ENCODE results near the gene OR2S2.

The OR2S2 gene

GRCh38 chr9:35909687-35910612, 48.0 kb downstream of the OR2S2 start:
- CTCF ChIA-PET, result interaction anchor here (1.0 to 9.6 kb wide), 7 partner anchors 10 to 177 kb away, joined by 3 to 104 read pairs (median 6); partner anchors contain the start of genes CREB3 and SPAG8
- Histone ChIP-seq H3K9me3 (ENCODE audit: control extremely low read depth in 1 of 5, control insufficient read depth in 4 of 5, insufficient read depth in 2 of 5, low read depth in 1 of 5, low read length in 4 of 5) (no peaks in the 10 kb centered on the region), H3K27ac (ENCODE audit: insufficient read depth in 1 of 2, low read depth in 1 of 2, low read length in 2 of 2, poor library complexity in 1 of 2, severe bottlenecking in 2 of 2) (no peak overlapping the region), H3K27me3 (replicated peaks in 2 of 5; ENCODE audit: control insufficient read depth in 4 of 5, insufficient read depth in 5 of 5, low read length in 4 of 5) (peaks cover 0 to 2% (median 0%) of the 10 kb centered on the region in 5 experiments), H3K36me3 (ENCODE audit: control insufficient read depth in 4 of 4, insufficient read depth in 4 of 4, low read length in 3 of 4) (no peaks in the 10 kb centered on the region), H3K4me1 (ENCODE audit: control extremely low read depth in 1 of 4, control insufficient read depth in 4 of 4, insufficient read depth in 4 of 4, low read length in 3 of 4) (peaks cover 2 to 71% (median 51%) of the 10 kb centered on the region in 4 experiments), H3K4me3 (ENCODE audit: control insufficient read depth in 1 of 7, extremely low read depth in 1 of 7, insufficient read depth in 4 of 7, low read depth in 2 of 7, low read length in 6 of 7) (no peak overlapping the region)
- POLR2A ChIA-PET, result interaction anchor here (0.6 kb wide), 1 partner anchor 145 kb away, joined by 5 read pairs; no protein-coding TSS in a partner anchor
- DNase-seq, result no peak
- WGBS (ENCODE audit: insufficient coverage), result 95% methylated on average over 34 of the region's 34 CpGs

DNA sequence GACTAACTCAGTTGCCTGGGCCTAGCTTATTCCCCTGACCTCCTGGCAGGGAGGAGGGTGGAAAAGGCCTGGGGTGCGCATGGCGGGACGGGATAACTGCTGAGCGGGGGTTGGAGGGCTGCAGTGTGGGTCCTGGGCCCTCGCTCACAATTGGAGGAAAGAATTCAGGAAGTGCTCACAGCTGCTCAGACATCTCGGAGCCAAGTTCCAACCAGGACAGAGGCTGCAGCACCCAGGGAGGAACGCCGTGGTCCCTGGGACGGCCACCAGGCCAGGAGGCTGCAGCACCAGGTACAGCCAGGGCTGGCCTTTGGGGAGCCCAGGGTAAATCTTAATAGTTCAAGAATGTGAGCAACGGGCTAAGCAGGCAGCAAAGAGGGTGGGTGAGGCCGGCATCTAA, 48.7 kb downstream of the OR2S2 start, which contains the start of gene SPAAR:
TSS of gene SPAAR (plus strand) at position 217 of the 400 bp plus-strand sequence. CDS start 974 bp downstream, outside the sequence.
- H3K27me3 ChIP-seq (replicated peaks in 2 of 5; ENCODE audit: control insufficient read depth in 4 of 5, insufficient read depth in 5 of 5, low read length in 4 of 5), result peaks cover 0 to 3% (median 0%) of the 10 kb centered on the region in 5 experiments
- CTCF ChIA-PET, result interaction anchor here (0.7 to 9.6 kb wide), 2 partner anchors 34 to 46 kb away, joined by 3 to 104 read pairs; no protein-coding TSS in a partner anchor
- H3K36me3 ChIP-seq (ENCODE audit: control insufficient read depth in 4 of 4, insufficient read depth in 4 of 4, low read length in 3 of 4), result no peaks in the 10 kb centered on the region
- no peak within 1 kb of the TSS for H3K27ac ChIP-seq (ENCODE audit: insufficient read depth in 1 of 2, low read depth in 1 of 2, low read length in 2 of 2, poor library complexity in 1 of 2, severe bottlenecking in 2 of 2)
- H3K4me3 ChIP-seq (ENCODE audit: control insufficient read depth in 1 of 7, extremely low read depth in 1 of 7, insufficient read depth in 4 of 7, low read depth in 2 of 7, low read length in 6 of 7), result no peak within 1 kb of the TSS
- peaks cover 2 to 69% (median 51%) of the 10 kb centered on the region in 4 experiments for H3K4me1 ChIP-seq (ENCODE audit: control extremely low read depth in 1 of 4, control insufficient read depth in 4 of 4, insufficient read depth in 4 of 4, low read length in 3 of 4)
- H3K9me3 ChIP-seq (ENCODE audit: control extremely low read depth in 1 of 5, control insufficient read depth in 4 of 5, insufficient read depth in 2 of 5, low read depth in 1 of 5, low read length in 4 of 5), result no peaks in the 10 kb centered on the region
- POLR2A ChIA-PET, result no interaction called here
- WGBS (ENCODE audit: insufficient coverage), result 90% methylated on average over 11 of the region's 11 CpGs
- no peak for DNase-seq

DNA sequence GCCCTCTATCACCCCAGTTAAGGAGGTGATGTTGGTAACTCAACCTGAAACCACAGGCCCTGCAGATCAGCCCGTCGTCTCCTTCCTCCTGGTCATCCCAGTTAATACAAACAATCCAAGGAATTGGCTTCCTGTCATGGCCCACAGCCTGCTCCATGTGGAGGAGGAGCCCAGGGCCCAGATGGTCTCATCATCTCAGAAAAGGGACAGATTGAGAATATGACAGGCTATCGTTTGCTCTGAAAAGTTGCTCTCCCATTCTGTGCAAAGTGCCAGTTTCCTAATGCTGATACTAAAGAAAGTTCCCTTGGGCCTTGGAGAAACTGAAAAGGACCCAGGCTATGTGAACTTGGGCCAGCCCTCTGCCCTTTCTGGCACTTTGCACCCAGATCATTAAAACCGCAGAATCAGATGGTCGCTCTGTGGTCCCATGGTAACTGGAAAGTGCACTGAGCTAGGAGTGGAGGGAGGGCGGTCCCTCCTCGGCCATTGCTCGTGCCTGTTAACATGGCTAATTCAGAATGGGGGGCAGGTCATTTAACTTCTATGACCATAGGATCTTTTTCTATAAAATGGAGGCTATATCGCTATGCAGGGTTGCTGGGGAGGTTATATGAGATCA, 49.3 kb downstream of the OR2S2 start:
- H3K4me1 ChIP-seq (ENCODE audit: control extremely low read depth in 1 of 4, control insufficient read depth in 4 of 4, insufficient read depth in 4 of 4, low read length in 3 of 4), result peaks cover 2 to 66% (median 51%) of the 10 kb centered on the region in 4 experiments
- WGBS (ENCODE audit: insufficient coverage), result 96% methylated on average over 5 of the region's 9 CpGs
- DNase-seq, result no peak
- ChIA-PET POLR2A (no interaction called here), CTCF (interaction anchor here (0.7 to 9.6 kb wide), 2 partner anchors 35 to 46 kb away, joined by 3 to 104 read pairs; no protein-coding TSS in a partner anchor)
- H3K36me3 ChIP-seq (ENCODE audit: control insufficient read depth in 4 of 4, insufficient read depth in 4 of 4, low read length in 3 of 4), result no peaks in the 10 kb centered on the region
- H3K9me3 ChIP-seq (ENCODE audit: control extremely low read depth in 1 of 5, control insufficient read depth in 4 of 5, insufficient read depth in 2 of 5, low read depth in 1 of 5, low read length in 4 of 5), result no peaks in the 10 kb centered on the region
- H3K27ac ChIP-seq (ENCODE audit: insufficient read depth in 1 of 2, low read depth in 1 of 2, low read length in 2 of 2, poor library complexity in 1 of 2, severe bottlenecking in 2 of 2), result no peak overlapping the region
- H3K4me3 ChIP-seq (ENCODE audit: control insufficient read depth in 1 of 7, extremely low read depth in 1 of 7, insufficient read depth in 4 of 7, low read depth in 2 of 7, low read length in 6 of 7), result no peak overlapping the region
- H3K27me3 ChIP-seq (replicated peaks in 2 of 5; ENCODE audit: control insufficient read depth in 4 of 5, insufficient read depth in 5 of 5, low read length in 4 of 5), result peaks cover 0 to 3% (median 0%) of the 10 kb centered on the region in 5 experiments

GRCh38 chr9:35907711-35908503, 50.0 kb downstream of the OR2S2 start:
- peak; percentile 69 to 85 (median 82) for DNase-seq
- H3K27ac ChIP-seq (ENCODE audit: insufficient read depth in 1 of 2, low read depth in 1 of 2, low read length in 2 of 2, poor library complexity in 1 of 2, severe bottlenecking in 2 of 2), result no peak overlapping the region
- H3K27me3 ChIP-seq (replicated peaks in 2 of 5; ENCODE audit: control insufficient read depth in 4 of 5, insufficient read depth in 5 of 5, low read length in 4 of 5), result peaks cover 0 to 3% (median 0%) of the 10 kb centered on the region in 5 experiments
- WGBS (ENCODE audit: insufficient coverage), result 22% methylated on average over 10 of the region's 13 CpGs
- no peaks in the 10 kb centered on the region for H3K36me3 ChIP-seq (ENCODE audit: control insufficient read depth in 4 of 4, insufficient read depth in 4 of 4, low read length in 3 of 4)
- peaks cover 2 to 66% (median 52%) of the 10 kb centered on the region in 4 experiments for H3K4me1 ChIP-seq (ENCODE audit: control extremely low read depth in 1 of 4, control insufficient read depth in 4 of 4, insufficient read depth in 4 of 4, low read length in 3 of 4)
- no peaks in the 10 kb centered on the region for H3K9me3 ChIP-seq (ENCODE audit: control extremely low read depth in 1 of 5, control insufficient read depth in 4 of 5, insufficient read depth in 2 of 5, low read depth in 1 of 5, low read length in 4 of 5)
- H3K4me3 ChIP-seq (ENCODE audit: control insufficient read depth in 1 of 7, extremely low read depth in 1 of 7, insufficient read depth in 4 of 7, low read depth in 2 of 7, low read length in 6 of 7), result peak overlapping the region in 1 of 7 experiments; percentile 20
- ChIA-PET CTCF (interaction anchor here (0.8 to 9.6 kb wide), 3 partner anchors 12 to 35 kb away, joined by 3 to 104 read pairs (median 3); no protein-coding TSS in a partner anchor), POLR2A (no interaction called here)

Measured in common myeloid progenitor, CD34-positive (primary cell).